Measurements from ENCODE around the gene FAR2.
"Not testable (repeated sequence)": the region's sequence is repeated elsewhere in the genome, so short reads cannot be mapped to it uniquely, and the experiment has no call there.

The FAR2 gene

DNA sequence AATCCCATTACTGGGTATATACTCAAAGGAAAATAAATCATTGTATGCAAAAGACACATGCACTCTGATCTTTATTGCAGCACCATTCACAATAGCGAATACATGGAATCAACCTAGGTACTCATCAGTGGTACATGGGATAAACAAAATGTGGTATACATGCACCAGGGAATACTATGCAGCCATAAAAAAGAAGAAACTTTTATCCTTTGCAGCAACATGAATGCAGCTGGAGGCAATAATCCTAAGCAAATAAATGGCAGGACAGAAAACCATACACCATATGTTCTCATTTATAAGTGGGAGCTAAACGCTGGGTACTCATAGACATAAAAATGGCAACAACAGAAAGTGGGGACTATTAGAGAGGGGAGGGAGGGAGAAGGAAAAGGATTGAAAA is 216.0 kb downstream of the FAR2 start:
- in situ Hi-C loops (cut with MboI; ENCODE audit: low pct_unique_long_range_greater_than_20kb, low sequenced_read_pairs), result no loop called here

DNA sequence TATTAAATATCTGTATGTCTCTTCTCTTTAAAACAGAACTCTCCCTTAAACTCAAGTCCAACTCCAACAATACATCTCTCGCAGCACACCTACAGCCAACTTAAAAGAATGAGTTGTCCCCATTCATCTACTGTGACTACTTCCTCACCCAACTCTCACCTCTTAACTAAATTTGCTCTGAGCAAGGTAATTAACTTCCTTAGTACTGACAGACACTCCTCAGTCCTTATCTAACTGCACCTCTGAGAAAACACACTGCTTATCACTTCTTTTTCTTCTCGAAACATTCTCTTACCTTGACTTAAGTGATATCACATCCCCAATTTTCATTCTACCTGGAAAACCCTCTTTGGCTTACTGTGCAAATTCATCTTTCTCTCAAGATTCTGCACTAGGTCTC is 224.9 kb downstream of the FAR2 start:
- in situ Hi-C loops (cut with MboI; ENCODE audit: low pct_unique_long_range_greater_than_20kb, low sequenced_read_pairs), result no loop called here
- DNase-seq, result no peak

More for the DNA sequence above, 216.0 kb downstream of the FAR2 start:
- DNase-seq, result no peak

DNA sequence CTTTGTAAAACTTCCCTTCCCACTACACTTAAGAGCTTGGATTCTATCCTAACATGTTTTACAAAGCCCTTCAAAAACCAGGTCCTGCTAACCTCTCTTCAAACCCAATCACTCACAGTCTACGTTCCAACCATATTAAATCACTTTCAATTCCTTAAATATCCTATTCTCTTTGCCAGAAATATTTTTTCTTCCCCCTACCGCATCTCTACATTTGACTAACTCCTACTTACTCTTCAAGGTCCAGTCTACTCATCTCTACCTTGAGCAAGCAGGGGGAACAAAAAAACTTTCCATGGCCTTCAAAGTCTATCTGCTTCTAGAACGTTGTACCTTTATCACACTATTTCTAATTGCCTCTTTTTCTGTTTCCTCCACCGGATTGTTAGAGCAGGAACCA is 225.8 kb downstream of the FAR2 start:
- no peak for DNase-seq
- in situ Hi-C loops (cut with MboI; ENCODE audit: low pct_unique_long_range_greater_than_20kb, low sequenced_read_pairs), result no loop called here

DNA sequence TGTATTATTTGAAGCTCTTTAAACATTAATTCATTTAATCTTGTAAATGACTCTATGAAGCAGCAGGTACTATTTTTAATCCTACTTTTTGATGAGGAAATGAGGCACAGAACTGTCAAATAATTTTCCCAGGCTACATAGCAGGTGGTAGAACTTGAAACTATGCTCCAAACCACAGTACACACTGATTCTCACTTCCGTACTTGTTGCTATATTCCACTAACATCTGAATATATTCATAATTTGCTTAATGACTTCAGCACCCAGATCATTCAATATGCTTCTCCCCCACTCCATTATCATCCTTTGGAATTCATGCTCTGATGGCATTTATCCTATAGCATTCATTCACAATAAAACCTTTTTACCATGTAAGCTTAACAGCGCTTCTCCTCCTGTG is 227.0 kb downstream of the FAR2 start:
- DNase-seq, result no peak
- in situ Hi-C loops (cut with MboI; ENCODE audit: low pct_unique_long_range_greater_than_20kb, low sequenced_read_pairs), result no loop called here

DNA sequence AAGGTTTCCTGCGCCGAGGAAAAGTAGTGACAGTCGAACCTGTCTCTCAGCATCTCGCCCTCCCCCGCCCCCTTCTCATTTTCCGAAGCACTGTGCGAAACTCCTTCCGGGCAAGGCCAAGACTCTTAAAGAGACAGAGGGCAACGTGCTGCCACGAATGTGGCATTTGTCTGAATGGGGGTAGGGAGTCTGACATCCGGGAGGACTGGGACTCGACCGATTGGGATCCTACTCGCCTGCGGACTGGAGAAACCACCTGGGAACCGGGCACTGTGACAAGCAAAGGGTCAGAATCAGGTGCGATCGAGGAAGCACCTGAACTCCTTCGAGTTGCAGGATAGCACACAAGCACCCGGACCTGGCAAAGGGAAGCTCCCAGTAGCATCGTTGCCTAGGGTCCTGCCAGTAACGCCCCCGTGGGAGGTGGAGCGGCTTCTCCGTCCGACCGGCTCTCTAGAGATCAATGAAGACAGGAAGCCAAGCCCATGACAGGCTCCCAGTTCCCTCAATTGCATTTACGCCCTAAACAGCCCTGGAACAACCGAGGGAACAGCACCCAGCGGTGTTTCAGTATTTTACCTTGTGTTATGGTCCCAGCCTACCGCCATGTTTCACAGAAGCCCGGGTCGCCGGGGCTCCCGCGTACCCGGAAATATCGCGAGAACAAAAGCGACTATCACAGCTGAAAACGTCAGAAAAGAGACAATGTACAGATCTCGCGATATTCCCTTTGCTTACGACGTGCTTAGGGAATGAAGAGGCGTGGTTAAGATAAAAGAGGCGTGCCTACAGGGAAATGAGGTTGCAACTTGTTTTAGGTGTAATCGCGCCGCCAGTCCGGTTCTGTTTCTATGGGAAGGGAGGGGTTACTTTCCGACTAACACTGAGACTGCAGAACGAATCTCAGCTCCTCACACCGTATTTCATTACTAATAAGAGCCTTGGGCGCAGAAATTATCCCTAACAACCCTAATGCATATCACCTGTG is 231.8 kb downstream of the FAR2 start, which contains the start of gene ERGIC2:
Gene ERGIC2, minus strand, starts transcription at position 637 of the 988 bp plus-strand sequence. CDS start 9,539 bp downstream, outside the sequence.
- peak; percentile 99 for DNase-seq
- in situ Hi-C loops (cut with MboI; ENCODE audit: low pct_unique_long_range_greater_than_20kb, low sequenced_read_pairs), result no loop called here

DNA sequence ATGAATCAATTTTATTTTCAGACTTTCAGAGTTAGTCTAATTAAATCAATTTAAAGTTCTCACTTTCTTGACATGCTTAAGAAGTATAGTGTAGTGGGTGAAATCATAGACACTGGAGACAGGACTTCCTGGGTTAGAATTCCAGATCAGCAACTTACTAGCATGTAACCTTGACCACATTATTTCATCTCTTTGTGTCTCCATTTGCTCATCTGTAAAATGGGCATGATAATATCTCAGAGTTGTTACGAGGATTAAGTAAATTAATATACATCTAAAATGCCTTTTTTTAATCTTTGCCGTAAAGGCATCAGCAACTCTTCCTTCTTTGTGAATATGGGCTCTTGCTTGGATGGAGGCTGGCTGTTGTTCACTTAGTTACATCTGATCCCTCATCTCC is 233.2 kb downstream of the FAR2 start:
- in situ Hi-C loops (cut with MboI; ENCODE audit: low pct_unique_long_range_greater_than_20kb, low sequenced_read_pairs), result no loop called here
- DNase-seq, result no peak

DNA sequence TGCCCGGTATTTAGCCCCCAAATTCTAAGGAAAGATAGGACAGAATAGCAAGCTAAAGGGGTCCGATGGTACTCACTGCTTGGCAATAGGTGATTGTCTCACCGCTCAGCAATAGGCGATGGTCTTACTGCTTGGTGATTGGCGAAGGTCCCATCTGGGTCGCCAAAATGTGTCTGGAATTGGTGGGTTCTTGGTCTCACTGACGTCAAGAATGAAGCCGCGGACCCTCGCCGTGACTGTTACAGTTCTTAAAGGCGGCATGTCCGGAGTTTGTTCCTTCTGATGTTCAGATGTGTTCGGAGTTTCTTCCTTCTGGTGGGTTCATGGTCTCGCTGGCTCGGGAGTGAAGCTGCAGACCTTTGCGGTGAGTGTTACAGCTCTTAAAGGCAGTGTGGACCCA is 236.1 kb downstream of the FAR2 start:
- in situ Hi-C loops (cut with MboI; ENCODE audit: low pct_unique_long_range_greater_than_20kb, low sequenced_read_pairs), result not testable (repeated sequence)

More for the DNA sequence above, 236.1 kb downstream of the FAR2 start:
- not testable (repeated sequence) for DNase-seq

Data from KBM-7 (cell line).